Measurements from ENCODE around the gene TSPAN31.
A peak's percentile ranks its signal among the peaks of the same experiment; 100 is the strongest.
"Not testable (repeated sequence)": the region's sequence is repeated elsewhere in the genome, so short reads cannot be mapped to it uniquely, and the experiment has no call there.

Gene TSPAN31

GRCh38 chr12:57744777-57745484 is at the start of gene TSPAN31:
TSS of gene TSPAN31 (plus strand) at chr12:57745039. CDS start at chr12:57745155, 116 bp downstream.
- DNase-seq = peak; percentile 97

GRCh38 chr12:57695770-57696432 is 48.9 kb upstream of the TSPAN31 start:
- no peak for DNase-seq

GRCh38 chr12:57697076-57697475 is 47.8 kb upstream of the TSPAN31 start:
- no peak for DNase-seq

- DNase-seq = no peak
These were observed 46.4 kb upstream of the TSPAN31 start for GRCh38 chr12:57698414-57698813.

- DNase-seq = no peak
These were observed 44.5 kb upstream of the TSPAN31 start for GRCh38 chr12:57700317-57700716.

GRCh38 chr12:57707250-57707649 is 37.6 kb upstream of the TSPAN31 start:
- DNase-seq = no peak

- DNase-seq = no peak
These were observed 36.5 kb upstream of the TSPAN31 start for GRCh38 chr12:57708296-57708695.

GRCh38 chr12:57712701-57713100 is 32.1 kb upstream of the TSPAN31 start:
- DNase-seq = no peak

GRCh38 chr12:57713209-57713608 is 31.6 kb upstream of the TSPAN31 start:
- no peak for DNase-seq

GRCh38 chr12:57715036-57715748 is 29.6 kb upstream of the TSPAN31 start:
- DNase-seq = not testable (repeated sequence)

- DNase-seq = no peak
These were observed 29.1 kb upstream of the TSPAN31 start for GRCh38 chr12:57715786-57716185.

GRCh38 chr12:57716305-57716704 is 28.5 kb upstream of the TSPAN31 start:
- no peak for DNase-seq

GRCh38 chr12:57717131-57717530 is 27.7 kb upstream of the TSPAN31 start:
- no peak for DNase-seq

- no peak for DNase-seq
These were observed 26.8 kb upstream of the TSPAN31 start for GRCh38 chr12:57717846-57718640.

- DNase-seq = no peak
These were observed 26.0 kb upstream of the TSPAN31 start for GRCh38 chr12:57718641-57719528.

GRCh38 chr12:57719777-57720605 is 24.8 kb upstream of the TSPAN31 start:
- DNase-seq = no peak

GRCh38 chr12:57720606-57721595 is 23.9 kb upstream of the TSPAN31 start:
- no peak for DNase-seq

GRCh38 chr12:57721846-57722608 is 22.8 kb upstream of the TSPAN31 start:
- not testable (repeated sequence) for DNase-seq
